ENCODE measurements around the gene CDH22.

Gene CDH22

GRCh38 chr20:46131396-46131795 is 176.9 kb downstream of the CDH22 start:
- no peak for DNase-seq (ENCODE audit: low read depth)
- TF ChIP-seq CTCF (IDR thresholded peaks at IDR 0.05; ENCODE audit: control insufficient read depth, extremely low read depth, insufficient read depth), result no peak
- no peak overlapping the region for H3K4me3 ChIP-seq (ENCODE audit: low read depth, low read length)

DNA sequence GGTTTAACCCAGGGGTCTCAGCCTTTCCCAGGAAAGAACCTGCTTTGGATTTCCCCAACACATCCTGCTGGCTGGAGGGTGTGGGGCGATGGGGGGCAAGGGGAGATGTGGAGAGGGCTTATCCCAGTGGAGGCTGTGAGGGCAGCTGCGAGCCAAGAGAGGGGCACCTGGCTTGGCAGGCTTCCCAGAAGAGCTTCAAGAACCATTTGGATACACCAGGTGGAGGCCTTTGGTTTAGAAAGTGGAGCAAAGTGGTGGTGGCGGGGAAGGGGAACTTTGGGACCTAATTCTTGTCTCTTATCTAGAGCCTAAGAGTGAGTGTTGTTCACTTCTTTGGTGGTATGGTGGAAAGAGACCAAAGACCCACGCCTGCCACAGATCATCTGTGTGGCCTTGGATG is 177.8 kb downstream of the CDH22 start:
- DNase-seq (ENCODE audit: low read depth), result no peak
- H3K4me3 ChIP-seq (ENCODE audit: low read depth, low read length), result no peak overlapping the region
- TF ChIP-seq CTCF (IDR thresholded peaks at IDR 0.05; ENCODE audit: control insufficient read depth, extremely low read depth, insufficient read depth), result no peak

DNA sequence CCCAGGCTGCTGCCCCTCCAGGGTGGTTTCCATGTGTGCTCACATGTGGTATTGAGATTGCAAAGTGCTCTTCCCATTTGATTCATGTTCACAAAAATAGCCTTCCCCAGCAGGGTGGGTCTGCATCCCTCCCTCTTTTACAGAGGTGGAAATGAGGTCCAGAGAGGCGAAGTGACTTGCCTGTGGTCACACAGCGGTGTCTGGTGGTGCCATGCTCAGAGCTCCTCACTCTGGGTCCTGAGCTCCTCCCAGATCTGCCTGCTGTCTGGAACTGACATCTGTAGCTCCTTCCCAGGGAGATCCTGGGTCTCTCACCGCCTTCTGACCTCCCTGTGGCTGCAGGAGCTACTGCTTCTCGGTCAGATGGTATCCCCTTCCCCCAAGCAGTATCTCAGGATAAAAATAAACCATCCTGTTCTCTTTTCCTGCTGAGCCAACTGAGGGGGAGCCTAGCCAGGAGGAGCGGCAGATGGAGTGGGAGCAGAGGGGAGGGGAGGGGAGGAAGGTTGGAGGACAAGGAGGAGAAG is 178.3 kb downstream of the CDH22 start:
- no peak overlapping the region for H3K4me3 ChIP-seq (ENCODE audit: low read depth, low read length)
- no peak for TF ChIP-seq CTCF (IDR thresholded peaks at IDR 0.05; ENCODE audit: control insufficient read depth, extremely low read depth, insufficient read depth)
- DNase-seq (ENCODE audit: low read depth), result no peak

GRCh38 chr20:46128310-46129151 is 179.8 kb downstream of the CDH22 start:
- no peak for DNase-seq (ENCODE audit: low read depth)
- TF ChIP-seq CTCF (IDR thresholded peaks at IDR 0.05; ENCODE audit: control insufficient read depth, extremely low read depth, insufficient read depth), result peak; percentile 83
- H3K4me3 ChIP-seq (ENCODE audit: low read depth, low read length), result no peak overlapping the region

DNA sequence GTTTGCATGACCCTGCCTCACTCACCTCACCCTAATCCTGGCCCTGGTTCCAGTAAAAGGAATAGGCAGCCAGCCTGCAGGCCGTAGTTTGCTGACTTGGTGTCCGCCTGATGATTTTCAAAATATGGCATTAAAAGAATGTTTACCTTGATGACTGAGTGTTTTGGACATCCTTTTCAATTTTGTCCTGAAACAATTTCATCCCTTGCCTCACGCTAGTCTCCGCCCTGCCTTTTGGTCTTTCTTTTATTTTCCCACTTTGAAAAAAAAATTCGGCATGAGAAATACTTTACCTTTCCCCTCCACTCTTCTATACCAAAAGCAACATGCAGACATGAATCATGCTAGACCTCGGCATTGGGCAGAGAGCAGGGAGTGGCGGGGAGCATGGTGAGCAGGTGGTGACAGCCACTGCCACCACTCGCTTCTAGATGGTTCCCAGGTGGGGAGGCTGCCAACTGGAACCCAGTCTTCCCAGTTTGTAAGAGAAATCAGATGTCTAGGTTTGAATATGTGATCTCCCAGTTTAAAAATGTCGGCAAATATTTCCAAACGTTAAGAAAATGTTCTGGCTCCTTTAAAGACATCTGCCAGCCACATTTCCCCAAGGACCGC is 180.8 kb downstream of the CDH22 start:
- H3K4me3 ChIP-seq (ENCODE audit: low read depth, low read length), result no peak overlapping the region
- no peak for DNase-seq (ENCODE audit: low read depth)
- no peak for TF ChIP-seq CTCF (IDR thresholded peaks at IDR 0.05; ENCODE audit: control insufficient read depth, extremely low read depth, insufficient read depth)

- no peak for TF ChIP-seq CTCF (IDR thresholded peaks at IDR 0.05; ENCODE audit: control insufficient read depth, extremely low read depth, insufficient read depth)
- H3K4me3 ChIP-seq (ENCODE audit: low read depth, low read length), result no peak overlapping the region
- DNase-seq (ENCODE audit: low read depth), result no peak
These were observed 181.8 kb downstream of the CDH22 start for GRCh38 chr20:46126440-46127056.

Data from LNCaP clone FGC (cell line).